ENCODE measurements around the gene MYL7. TPM values are rescaled to one million over a fixed set of nuclear protein-coding genes. Genes with fewer than 3 reads are reported as not detected.

Gene MYL7
- not detected for total RNA-seq

- TF ChIP-seq CTCF (IDR thresholded peaks at IDR 0.05; ENCODE audit: low read depth): no peak
Measured at GRCh38 chr7:44141221-44141850, at the start of gene MYL7. MYL7 (minus strand) TSS chr7:44141332; CDS start chr7:44141305, 27 bp downstream.

GRCh38 chr7:44189993-44190872 lies 49.1 kb upstream of the MYL7 start:
- no peak for TF ChIP-seq CTCF (IDR thresholded peaks at IDR 0.05; ENCODE audit: low read depth)

GRCh38 chr7:44189286-44189992 lies 48.3 kb upstream of the MYL7 start, which contains the start of gene GCK:
GCK (minus strand) TSS chr7:44189439; CDS start chr7:44188953, 486 bp downstream.
- TF ChIP-seq CTCF (IDR thresholded peaks at IDR 0.05; ENCODE audit: low read depth): no peak

- TF ChIP-seq CTCF (IDR thresholded peaks at IDR 0.05; ENCODE audit: low read depth): no peak
Measured at GRCh38 chr7:44188480-44189225, 47.5 kb upstream of the MYL7 start.

- no peak for TF ChIP-seq CTCF (IDR thresholded peaks at IDR 0.05; ENCODE audit: low read depth)
Measured at GRCh38 chr7:44187636-44188416, 46.7 kb upstream of the MYL7 start.

- TF ChIP-seq CTCF (IDR thresholded peaks at IDR 0.05; ENCODE audit: low read depth): no peak
Measured at GRCh38 chr7:44186736-44187135, 45.6 kb upstream of the MYL7 start.

Measured in subcutaneous adipose tissue (tissue), 4 donors.